Vagina (tissue), 2 donors: ENCODE data around the gene OR2AG2. TPM values are rescaled to one million over a fixed set of nuclear protein-coding genes. Genes with fewer than 3 reads are reported as not detected.

Source experiments
- DNase-seq, 2 donors: peaks; one replicate each; pipeline ENCODE4 v3.0.0-alpha.2; 2017; ENCODE audit errors: extremely low spot score in 2 of 2
- H3K27ac ChIP-seq: fragments of 200-600 bp; sonication (generic); one replicate; pipeline ENCODE4 v1.5.1; 2019
- H3K27me3 ChIP-seq: fragments of 200-600 bp; sonication (generic); one replicate; pipeline ENCODE4 v1.5.1; 2019
- H3K36me3 ChIP-seq, 2 donors: fragments of 200-600 bp; sonication (generic); one replicate each; pipeline ENCODE4 v1.5.1; 2017 to 2019
- H3K4me1 ChIP-seq: fragments of 200-600 bp; sonication (generic); one replicate; pipeline ENCODE4 v1.5.1; 2019
- H3K4me3 ChIP-seq, 2 donors: fragments of 200-600 bp; sonication (generic); 1 replicate in 1 of 2; 2 replicates in 1 of 2; pipeline ENCODE4 v1.5.1; 2016 to 2019
- H3K9me3 ChIP-seq: fragments of 200-600 bp; sonication (generic); one replicate; pipeline ENCODE4 v1.5.1; 2019
- CTCF ChIP-seq, 3 experiments: fragments of 450-650 bp in 2 of 3; fragments of 200-600 bp in 1 of 3; sonication (generic) in 1 of 3; IDR thresholded peaks; one replicate each; pipeline ENCODE4 v1.5.1; 2017 to 2019; ENCODE audit warnings: antibody characterized with exemption in 3 of 3, mild to moderate bottlenecking in 2 of 3, moderate library complexity in 2 of 3
- POLR2A ChIP-seq, 2 donors: fragments of 450-650 bp; IDR thresholded peaks; one replicate each; pipeline ENCODE4 v1.6.1; 2017; ENCODE audit warnings: antibody characterized with exemption in 2 of 2, mild to moderate bottlenecking in 2 of 2, moderate library complexity in 2 of 2
- POLR2AphosphoS5 ChIP-seq, 2 donors: sonication (generic); formaldehyde crosslinking; IDR thresholded peaks; one replicate each; pipeline ENCODE4 v1.9.0; 2017; ENCODE audit warnings: antibody characterized with exemption in 2 of 2, mild to moderate bottlenecking in 2 of 2, low read depth in 1 of 2; ENCODE audit not compliant: insufficient read depth in 1 of 2
- intact Hi-C: fragments of 100-400 bp; cut with DNase I; formaldehyde crosslinking; loops from one replicate; pipeline ENCODE4 v1.15.1; 2023
- total RNA-seq: library from RNA; depleted of rRNA; stranded (reverse); fragments of >200 nt; gene quantifications from one replicate; pipeline ENCODE4 v1.2.3, GENCODE V29; 2016

The OR2AG2 gene
- total RNA-seq, 1 donor from 2014 or later: not detected

GRCh38 chr11:6736495-6737121, 35.2 kb downstream of the OR2AG2 start:
- no peaks in the 10 kb centered on the region for H3K27me3 ChIP-seq
- DNase-seq: no peak
- H3K9me3 ChIP-seq: no peaks in the 10 kb centered on the region
- H3K4me3 ChIP-seq: no peak overlapping the region
- no peaks in the 10 kb centered on the region for H3K4me1 ChIP-seq
- intact Hi-C loops: no loop called here
- no peak overlapping the region for H3K27ac ChIP-seq
- no peak for TF ChIP-seq POLR2AphosphoS5 (IDR thresholded peaks at IDR 0.05; ENCODE audit: insufficient read depth in 1 of 2, low read depth in 1 of 2)
- TF ChIP-seq POLR2A (IDR thresholded peaks at IDR 0.05): no peak
- no peak for TF ChIP-seq CTCF (IDR thresholded peaks at IDR 0.05)
- no peaks in the 10 kb centered on the region for H3K36me3 ChIP-seq

GRCh38 chr11:6735306-6735705, 36.5 kb downstream of the OR2AG2 start:
- H3K27me3 ChIP-seq: no peaks in the 10 kb centered on the region
- H3K27ac ChIP-seq: no peak overlapping the region
- TF ChIP-seq POLR2A (IDR thresholded peaks at IDR 0.05): no peak
- TF ChIP-seq POLR2AphosphoS5 (IDR thresholded peaks at IDR 0.05; ENCODE audit: insufficient read depth in 1 of 2, low read depth in 1 of 2): no peak
- no peak for TF ChIP-seq CTCF (IDR thresholded peaks at IDR 0.05)
- DNase-seq: no peak
- no peaks in the 10 kb centered on the region for H3K4me1 ChIP-seq
- H3K4me3 ChIP-seq: no peak overlapping the region
- no peaks in the 10 kb centered on the region for H3K36me3 ChIP-seq
- no peaks in the 10 kb centered on the region for H3K9me3 ChIP-seq
- intact Hi-C loops: no loop called here

- Histone ChIP-seq H3K27me3 (no peaks in the 10 kb centered on the region), H3K36me3 (no peaks in the 10 kb centered on the region), H3K4me1 (no peaks in the 10 kb centered on the region), H3K9me3 (no peaks in the 10 kb centered on the region), H3K4me3 (no peak overlapping the region), H3K27ac (no peak overlapping the region)
- no peak for DNase-seq
- intact Hi-C loops: no loop called here
- TF ChIP-seq CTCF (IDR thresholded peaks at IDR 0.05) (no peak), POLR2AphosphoS5 (IDR thresholded peaks at IDR 0.05; ENCODE audit: insufficient read depth in 1 of 2, low read depth in 1 of 2) (no peak), POLR2A (IDR thresholded peaks at IDR 0.05) (no peak)
Observed at GRCh38 chr11:6734616-6735015, 37.2 kb downstream of the OR2AG2 start.

GRCh38 chr11:6733326-6734275, 38.2 kb downstream of the OR2AG2 start:
- Histone ChIP-seq H3K36me3 (no peaks in the 10 kb centered on the region), H3K27me3 (no peaks in the 10 kb centered on the region), H3K9me3 (no peaks in the 10 kb centered on the region), H3K4me1 (no peaks in the 10 kb centered on the region), H3K4me3 (no peak overlapping the region), H3K27ac (no peak overlapping the region)
- DNase-seq: no peak
- intact Hi-C loops: no loop called here
- TF ChIP-seq POLR2A (IDR thresholded peaks at IDR 0.05) (no peak), CTCF (IDR thresholded peaks at IDR 0.05) (no peak), POLR2AphosphoS5 (IDR thresholded peaks at IDR 0.05; ENCODE audit: insufficient read depth in 1 of 2, low read depth in 1 of 2) (no peak)
